ENCODE data around the gene REP15.
"Not testable (repeated sequence)": the region's sequence is repeated elsewhere in the genome, so short reads cannot be mapped to it uniquely, and the experiment has no call there.

Gene REP15

DNA sequence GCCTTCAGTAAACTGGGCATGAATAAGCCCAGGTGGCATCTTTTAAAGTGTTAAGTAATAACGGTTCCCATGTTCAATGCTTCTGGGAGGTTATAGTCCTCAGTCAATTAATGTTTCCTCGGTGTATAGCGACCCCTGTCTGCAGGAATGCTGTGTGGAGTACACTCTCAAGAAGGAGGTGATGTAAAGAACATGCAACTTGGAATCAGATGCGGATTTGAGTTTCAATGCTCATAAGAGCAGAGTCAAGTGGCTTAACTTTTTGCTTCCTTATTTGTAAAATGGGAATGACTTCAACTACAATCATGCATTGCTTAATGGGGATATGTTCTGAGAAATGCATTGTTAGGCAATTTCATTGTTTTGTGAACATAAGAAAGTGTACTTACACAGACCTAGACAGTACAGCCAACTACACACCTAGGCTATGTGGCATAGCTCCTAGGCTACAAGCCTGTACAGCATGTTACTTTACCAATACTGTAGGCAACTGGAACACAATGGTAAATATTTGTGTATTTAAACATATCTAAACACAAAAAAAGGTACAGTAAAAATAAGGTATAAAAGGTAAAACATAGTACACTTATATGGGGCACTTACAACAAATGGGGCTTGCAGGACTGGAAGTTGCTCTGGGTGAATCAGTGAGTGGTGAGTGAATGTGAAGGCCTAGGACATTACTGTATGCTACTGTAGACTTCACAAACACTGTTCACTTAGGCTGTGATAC lies 7.6 kb downstream of the REP15 start:
- peak; percentile 78 for DNase-seq (ENCODE audit: low read depth)

DNA sequence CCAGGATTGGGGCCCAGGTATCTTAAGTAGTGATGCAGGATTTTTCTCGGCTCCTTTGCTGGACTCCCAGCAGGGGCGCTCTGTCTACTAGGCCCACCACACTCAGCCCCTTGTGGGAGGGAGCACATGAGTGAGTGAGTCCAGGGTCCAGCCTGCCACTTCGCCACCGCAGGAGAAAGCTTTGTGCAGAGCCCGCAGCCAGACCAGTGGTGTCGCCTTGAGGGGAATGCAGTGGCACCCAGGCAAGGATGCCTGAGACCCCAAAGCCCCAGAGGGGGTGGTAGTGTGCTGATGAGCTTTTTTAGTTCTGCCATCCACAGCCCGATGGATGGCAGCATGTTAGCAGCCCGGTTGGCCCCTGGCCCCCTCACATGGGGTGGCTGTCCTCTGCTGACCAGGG lies 9.0 kb downstream of the REP15 start:
- DNase-seq (ENCODE audit: low read depth), result no peak

DNA sequence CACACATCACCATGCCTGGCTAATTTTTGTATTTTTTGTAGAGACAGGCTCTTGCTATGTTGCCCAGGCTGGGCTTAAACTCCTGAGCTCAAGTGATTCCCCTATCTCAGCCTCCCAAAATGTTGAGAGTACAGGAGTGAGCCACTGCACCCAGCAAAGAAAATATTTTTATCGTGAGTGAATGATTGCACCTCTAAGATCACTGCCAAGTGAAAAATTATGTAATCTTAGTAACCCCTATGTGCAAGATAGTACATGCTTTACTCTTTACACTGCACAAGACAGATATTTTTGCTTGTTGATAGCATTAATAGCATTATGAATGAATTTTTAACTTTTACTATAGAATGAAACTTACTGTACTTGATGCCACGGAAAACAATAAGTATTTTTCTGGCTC lies 11.0 kb downstream of the REP15 start:
- no peak for DNase-seq (ENCODE audit: low read depth)

DNA sequence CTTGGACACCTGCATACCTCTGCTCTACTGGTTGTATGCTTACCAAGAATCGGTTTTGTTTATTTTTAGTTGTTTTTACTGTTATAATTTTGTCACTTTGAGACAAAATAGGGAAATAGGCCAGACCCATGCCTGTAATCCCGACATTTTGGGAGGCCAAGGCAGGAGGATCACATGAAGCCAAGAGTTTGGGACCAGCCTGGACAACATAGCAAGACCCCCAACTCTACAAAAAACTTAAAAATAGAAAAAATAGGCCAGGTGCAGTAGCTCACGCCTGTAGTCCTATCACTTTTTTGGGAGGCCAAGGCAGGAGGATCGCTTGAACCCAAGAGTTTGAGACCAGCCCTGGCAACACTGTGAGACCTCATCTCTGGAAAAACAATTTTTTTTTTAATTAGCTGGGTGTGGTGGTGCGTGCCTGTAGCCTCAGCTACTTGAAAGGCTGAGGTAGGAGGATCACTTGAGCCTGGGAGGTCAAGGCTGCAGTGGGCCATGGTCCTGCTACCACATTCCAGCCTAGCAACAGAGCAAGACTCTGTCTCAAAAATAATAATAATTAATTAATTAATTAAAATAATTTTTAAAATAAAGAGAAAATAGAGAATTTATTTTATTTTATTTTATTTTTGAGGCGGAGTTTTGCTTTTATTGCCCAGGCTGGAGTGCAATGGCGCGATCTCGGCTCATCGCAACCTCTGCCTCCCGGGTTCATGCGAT lies 13.1 kb downstream of the REP15 start:
- no peak for DNase-seq (ENCODE audit: low read depth)

DNA sequence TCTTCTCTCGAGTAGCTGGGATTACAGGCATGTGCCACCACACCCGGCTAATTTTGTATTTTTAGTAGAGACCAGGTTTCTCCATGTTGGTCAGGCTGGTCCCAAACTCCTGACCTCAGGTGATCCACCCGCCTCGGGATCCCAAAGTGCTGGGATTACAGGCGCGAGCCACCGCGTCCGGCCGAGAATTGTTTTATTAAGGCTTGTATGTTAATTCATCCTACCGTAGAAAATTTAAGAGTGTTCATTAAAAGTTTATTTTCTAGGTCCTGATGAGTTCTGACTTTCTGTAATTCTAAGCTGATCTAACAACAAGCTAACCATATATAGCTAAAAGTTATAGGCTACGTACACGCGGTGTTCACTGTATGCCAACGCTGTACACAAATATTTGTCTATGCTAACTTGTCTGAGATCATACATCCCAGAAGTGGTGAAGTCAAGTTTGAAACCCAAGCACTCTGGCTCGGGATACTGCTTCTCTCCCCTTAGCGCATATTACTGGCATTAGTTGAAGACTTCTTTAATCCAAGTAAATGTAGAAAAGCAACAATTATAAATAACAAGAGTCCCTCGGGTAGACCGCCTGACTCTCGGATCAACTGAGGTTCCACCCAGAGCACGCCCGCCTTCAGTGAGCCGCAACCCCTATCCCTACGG lies 13.8 kb downstream of the REP15 start:
- DNase-seq (ENCODE audit: low read depth), result no peak

DNA sequence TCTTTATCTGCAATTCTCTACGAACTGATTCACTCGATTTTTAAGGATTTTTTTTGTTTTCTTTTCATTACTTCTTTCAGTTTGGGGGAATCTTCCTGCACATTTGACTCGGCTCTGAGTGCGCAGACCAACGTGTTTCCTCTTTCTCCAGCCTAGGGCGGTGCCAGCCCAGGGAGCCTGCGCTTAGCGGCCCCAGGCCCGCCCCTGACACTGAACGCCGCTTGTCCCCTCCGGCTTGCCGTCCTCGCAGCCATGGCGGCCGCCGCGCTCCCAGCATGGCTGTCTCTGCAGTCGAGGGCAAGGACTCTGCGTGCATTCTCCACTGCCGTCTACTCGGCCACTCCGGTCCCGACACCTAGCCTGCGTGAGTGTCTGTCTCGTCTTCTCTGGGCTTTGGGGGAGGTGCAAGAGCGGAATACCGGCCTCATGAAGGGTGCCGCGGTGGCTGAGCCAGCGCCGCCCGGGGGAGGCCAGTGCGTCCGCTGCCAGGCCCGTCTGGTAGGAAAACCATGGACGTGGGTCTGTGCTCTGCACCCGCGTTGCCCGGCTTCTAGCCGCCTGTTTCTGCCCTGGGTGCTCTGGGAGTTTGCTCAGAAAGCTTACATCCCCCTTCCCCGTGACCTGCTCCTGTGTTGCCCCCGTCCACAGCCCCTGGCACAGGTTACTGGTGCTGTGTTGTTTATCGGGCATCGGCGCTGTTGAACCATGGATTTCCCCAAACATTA lies 14.5 kb downstream of the REP15 start, which contains the start of gene MRPS35:
Gene MRPS35, plus strand, starts transcription at position 241 of the 725 bp plus-strand sequence. Its CDS starts 12 bp downstream, at position 253.
- peak; percentile 91 for DNase-seq (ENCODE audit: low read depth)

DNA sequence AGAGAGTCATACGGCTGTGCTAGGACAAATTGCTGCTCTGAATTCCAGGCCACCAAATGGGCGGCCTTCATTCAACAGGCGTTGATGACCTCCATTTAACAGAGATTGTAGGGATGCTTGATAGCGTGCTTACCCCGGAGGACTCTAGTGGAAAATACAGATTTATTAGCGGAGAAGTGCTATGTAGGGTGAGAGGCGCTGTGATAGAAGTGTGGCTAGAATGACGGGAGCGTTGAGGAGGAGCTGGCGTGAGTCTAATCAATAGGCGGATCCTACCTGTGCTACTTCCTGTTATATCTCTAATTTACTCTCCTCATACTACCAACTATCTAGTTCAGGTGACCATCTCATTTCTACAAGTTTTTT lies 15.1 kb downstream of the REP15 start:
- DNase-seq (ENCODE audit: low read depth), result peak; percentile 29

DNA sequence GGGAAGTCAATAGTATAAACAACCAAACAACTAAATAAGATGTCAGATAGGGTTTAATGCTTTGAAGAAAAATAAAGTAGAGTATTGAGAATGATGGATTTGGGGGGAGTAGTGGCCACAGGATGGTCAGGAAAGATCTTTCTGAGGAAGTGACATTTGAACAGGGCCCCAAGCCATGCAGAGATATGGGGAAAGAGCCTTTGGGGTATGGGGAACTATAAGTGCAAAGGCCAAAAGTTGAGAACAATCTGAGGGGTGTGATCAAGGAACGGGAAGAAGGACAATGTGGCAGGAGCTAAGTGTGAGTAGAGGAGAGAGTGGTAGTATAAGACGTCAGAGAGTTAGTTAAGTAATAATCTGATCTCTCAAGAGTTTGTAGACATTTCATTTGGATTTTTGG lies 15.7 kb downstream of the REP15 start:
- no peak for DNase-seq (ENCODE audit: low read depth)

DNA sequence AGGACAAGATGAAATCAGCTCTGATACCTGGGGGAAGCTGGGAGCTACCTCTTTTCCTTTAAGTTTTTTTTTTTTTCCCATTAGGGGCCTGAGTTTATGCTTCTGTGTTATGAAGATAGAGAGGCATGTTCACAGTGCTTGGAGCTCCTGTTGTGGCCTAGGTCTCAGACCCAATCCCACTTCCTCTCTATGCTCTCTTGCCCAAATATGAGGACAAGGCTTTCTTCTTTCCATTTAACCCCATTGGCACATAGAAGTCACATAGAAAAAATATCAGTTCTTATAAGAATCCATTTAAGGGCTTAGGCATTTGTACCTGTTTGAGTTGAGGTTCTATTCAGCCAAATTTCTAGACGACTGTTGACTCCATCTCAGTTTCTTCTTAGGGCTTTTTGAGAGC lies 27.0 kb downstream of the REP15 start:
- no peak for DNase-seq (ENCODE audit: low read depth)

DNA sequence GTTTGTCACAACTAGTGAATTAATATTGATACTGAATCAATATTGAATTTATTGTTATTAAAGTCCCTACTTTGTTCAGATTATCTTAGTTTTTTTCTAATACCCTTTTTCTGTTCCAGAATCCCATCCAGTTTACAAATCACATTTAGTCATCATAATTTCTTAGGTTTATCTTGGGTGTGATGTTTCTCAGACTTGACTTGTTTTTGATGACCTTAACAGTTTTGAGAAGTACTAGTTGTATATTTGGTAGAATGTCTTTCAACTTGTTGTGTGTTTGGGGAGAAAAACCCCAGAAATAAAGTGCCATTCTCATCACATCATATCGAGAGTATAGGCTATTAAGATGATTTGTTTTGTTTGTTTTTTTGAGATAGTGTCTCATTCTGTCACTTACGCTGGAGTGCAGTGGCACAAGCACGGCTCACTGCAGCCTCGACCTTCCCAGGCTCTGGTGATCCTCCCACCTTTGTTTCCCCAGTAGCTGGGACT lies 33.9 kb downstream of the REP15 start:
- no peak for DNase-seq (ENCODE audit: low read depth)

DNA sequence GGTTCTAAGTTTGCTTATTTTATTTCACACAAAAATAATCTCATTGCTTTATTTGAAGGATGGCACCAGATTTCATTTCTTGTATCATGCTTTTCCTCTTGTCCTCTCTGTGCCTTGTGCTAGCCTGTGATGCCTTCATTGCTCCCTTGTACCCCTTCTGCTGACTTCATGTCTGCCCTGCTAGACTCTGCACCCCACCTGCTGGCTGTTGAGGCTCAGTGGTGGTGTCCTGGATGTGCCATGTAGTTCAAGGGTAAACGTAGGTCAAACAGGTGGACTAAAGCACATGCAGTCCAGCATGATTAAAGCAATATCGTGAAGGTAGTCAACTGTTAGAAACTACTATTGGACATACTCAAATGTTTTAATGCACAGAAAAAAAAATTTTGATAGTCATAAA lies 36.0 kb downstream of the REP15 start:
- DNase-seq (ENCODE audit: low read depth), result no peak

DNA sequence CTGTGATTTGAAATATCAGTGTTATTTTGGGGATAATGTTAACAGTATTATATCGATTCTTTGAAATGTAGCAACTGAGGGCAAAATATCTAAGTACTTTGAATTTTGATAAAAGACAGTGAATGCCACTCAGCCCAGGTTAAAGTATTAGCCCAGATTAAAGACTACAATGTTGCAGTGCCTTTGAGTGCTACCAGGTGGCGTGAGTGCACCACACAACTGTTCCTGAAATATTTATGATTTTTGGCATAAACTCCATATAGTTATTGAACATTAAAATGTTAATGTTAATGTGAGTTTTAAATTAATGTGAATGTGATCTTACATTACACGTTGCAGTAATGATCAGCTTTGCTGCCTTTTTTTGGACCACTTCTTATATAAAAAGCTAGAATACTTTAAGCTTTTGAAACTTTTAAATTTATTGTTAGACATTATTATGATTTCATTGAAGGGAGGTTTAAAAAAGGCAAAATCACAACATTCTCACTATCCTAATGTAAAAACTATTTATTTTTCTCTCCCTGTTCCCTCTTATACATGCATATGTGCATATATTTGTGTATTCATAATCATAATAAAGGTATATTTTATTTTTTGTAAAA lies 36.9 kb downstream of the REP15 start:
- peak; percentile 31 for DNase-seq (ENCODE audit: low read depth)

DNA sequence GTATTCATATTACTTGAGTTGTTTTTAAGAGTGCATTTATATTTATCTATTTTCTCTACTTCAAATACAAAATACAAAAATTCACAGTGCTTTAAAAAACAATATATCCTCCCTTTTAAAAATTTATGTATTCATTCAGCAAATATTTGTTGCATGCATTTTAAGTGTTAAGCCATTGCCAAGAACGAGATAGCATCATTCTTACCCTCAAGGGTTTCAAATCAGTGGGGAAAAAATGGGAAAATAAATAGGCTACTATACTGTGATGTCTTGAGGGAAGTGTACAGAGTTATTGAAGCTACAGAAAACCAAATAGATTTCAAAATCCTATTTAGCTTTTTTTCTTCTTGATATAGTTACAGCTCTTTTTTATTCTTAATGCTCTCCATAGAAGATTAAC lies 37.5 kb downstream of the REP15 start:
- DNase-seq (ENCODE audit: low read depth), result no peak

DNA sequence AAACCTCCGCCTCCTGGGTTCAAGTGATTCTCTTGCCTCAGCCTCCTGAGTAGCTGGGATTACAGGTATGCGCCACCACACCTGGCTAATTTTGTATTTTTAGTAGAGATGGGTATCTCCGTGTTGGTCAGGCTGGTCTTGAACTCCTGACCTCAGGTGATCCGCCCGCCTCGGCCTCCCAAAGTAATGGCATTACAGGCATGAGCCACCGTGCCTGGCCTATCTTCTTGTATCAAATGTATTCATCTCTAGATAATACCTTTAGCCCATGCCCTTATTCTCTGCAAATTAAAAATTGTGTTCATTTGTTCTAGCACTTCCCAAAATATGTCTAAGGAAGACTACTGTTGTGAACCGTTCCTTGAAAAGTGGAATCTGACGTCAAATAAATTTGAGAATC lies 38.1 kb downstream of the REP15 start:
- DNase-seq (ENCODE audit: low read depth), result not testable (repeated sequence)

DNA sequence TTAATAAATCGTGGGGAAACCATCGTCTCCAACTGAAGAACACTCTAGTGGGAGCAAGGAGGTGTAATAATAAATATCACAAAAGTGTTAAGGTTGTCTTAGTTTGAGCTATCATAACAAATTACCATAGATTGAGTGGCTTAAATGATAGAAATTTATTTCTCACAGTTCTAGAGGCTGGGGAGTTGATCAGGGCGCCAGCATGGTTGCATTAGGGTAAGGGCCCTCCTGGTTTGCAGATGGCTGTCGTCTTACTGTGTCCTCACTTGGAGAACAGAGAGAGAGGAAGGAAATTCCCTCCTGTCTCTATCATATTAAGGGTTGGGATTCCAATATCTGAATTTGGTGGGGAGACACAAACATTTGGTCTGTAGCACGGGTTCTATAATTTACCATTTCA lies 47.4 kb downstream of the REP15 start:
- no peak for DNase-seq (ENCODE audit: low read depth)

DNA sequence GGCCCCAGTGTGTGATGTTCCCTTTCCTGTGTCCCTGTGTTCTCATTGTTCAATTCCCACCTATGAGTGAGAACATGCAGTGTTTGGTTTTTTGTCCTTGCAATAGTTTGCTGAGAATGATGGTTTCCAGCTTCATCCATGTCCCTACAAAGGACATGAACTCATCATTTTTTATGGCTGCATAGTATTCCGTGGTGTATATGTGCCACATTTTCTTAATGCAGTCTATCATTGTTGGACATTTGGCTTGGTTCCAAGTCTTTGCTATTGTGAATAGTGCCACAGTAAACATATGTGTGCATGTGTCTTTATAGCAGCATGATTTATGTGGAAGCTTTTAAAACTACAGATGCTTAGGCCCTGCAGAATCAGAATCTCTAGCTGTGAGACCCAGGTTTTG lies 49.5 kb downstream of the REP15 start:
- DNase-seq (ENCODE audit: low read depth), result not testable (repeated sequence)

Measured in HS-27A (cell line).